ENCODE measurements around the gene OMA1.

The OMA1 gene

DNA sequence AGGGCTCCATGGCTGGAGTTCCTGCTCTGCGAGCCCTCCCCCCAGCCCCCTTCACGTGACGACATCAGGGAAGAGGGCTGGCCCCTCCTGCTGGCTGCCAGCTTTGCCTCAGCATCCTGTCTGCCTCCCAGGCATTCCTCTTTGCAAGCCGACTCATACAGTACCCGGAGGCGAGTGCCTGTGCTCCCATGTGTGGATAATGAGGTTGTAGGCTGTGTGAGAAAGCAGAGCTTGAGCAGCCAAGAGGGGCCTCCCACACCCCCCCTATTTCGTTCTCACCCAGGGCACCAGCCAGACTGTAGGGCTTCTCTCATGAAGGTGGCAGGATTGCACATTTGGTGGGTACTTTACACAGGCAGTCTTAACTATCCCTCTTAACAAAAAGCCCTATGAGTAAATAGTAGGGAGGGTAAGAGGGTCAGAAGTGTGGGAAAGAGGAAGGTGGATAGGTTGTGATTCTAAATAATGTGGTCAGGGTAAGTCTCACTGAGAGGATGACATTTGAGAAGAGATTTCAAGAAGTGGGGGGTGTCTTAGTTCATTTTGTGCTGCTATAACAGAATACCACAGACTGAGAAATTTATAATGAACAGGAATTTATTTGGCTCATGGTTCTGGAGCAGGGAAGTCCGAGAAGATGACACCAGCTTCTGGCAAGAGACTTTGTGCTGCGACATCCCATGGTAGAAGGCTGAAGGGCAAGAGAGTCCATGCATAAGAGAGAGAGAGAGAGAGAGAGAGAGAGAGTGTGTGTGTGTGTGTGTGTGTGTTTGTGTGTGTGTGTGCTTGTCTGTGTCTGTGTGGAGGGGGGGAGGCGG is 113.5 kb downstream of the OMA1 start:
- DNase-seq (ENCODE audit: low spot score) = peak; percentile 37
- no peak for FAIRE-seq

DNA sequence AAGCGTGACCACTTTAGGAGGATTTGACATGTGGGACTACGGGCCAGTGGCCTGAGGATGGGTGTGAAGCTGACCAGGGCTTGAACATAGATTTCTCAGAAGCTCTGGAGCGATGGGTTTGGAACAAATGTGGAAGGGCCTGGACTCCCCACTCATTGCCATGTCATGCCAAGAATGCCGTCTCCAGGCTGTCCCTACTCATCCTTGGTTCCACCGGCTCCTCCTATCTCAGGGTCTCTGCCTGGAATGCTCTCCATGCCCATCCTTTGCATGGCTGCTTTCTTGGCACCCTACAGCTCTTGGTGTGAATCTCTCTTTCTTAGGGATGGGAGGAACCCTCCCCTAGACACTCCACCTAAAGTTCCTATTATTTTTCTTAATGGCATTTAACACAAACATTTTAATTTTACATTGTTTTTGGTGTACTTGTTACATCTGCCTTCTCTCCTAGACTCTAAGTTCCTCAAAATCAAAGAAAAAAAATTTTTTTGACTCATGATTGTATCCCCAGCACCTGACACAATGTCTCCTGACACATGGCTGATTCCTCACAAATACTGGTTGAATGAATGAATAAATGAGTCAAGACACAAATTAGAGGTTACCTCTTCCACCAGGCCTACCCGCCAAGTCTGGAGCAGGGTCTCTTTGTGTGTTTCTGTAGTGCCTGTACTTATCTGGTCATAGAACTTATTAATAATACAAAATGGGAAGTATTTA is 114.5 kb downstream of the OMA1 start:
- DNase-seq (ENCODE audit: low spot score) (no peak), FAIRE-seq (no peak)
